Keratinocyte (primary cell): ENCODE data around the gene WIPF3. TPM values are rescaled to one million over a fixed set of nuclear protein-coding genes. Genes with fewer than 3 reads are reported as not detected.
"Not testable (repeated sequence)": the region's sequence is repeated elsewhere in the genome, so short reads cannot be mapped to it uniquely, and the experiment has no call there.

ENCODE experiments used
- DNase-seq: peaks from one replicate; pipeline ENCODE4 v3.0.0-alpha.2; 2011; ENCODE audit warnings: low read depth, missing footprints, low spot score
- FAIRE-seq: peaks from 2 replicates; lab custom pipeline; 2011; peaks lifted over from hg19 to GRCh38; lab: Jason Lieb, UNC
- H2AFZ ChIP-seq: 2 replicates; pipeline ENCODE4 v1.6.0; 2012; ENCODE audit warnings: low read length, control low read depth, inconsistent platforms; ENCODE audit not compliant: control insufficient read depth
- H3K27ac ChIP-seq: 2 replicates; pipeline ENCODE4 v1.5.1; 2011; ENCODE audit warnings: low read length; ENCODE audit not compliant: control insufficient read depth, insufficient read depth
- H3K27me3 ChIP-seq: 3 replicates; pipeline ENCODE4 v1.6.0; 2011; ENCODE audit warnings: low read length; ENCODE audit not compliant: control insufficient read depth, insufficient read depth; ENCODE audit errors: extremely low read depth
- H3K36me3 ChIP-seq, 2 experiments: 2 replicates in 1 of 2; 3 replicates in 1 of 2; pipeline ENCODE4 v1.5.1; 2011; ENCODE audit warnings: low read length in 2 of 2, mild to moderate bottlenecking in 1 of 2; ENCODE audit not compliant: control insufficient read depth in 2 of 2, insufficient read depth in 2 of 2; ENCODE audit errors: extremely low read depth in 1 of 2
- H3K4me1 ChIP-seq: 3 replicates; pipeline ENCODE4 v1.5.1; 2011; ENCODE audit warnings: low read length; ENCODE audit not compliant: control insufficient read depth, insufficient read depth; ENCODE audit errors: extremely low read depth
- H3K4me2 ChIP-seq: 3 replicates; pipeline ENCODE4 v1.6.0; 2011; ENCODE audit warnings: low read depth, low read length; ENCODE audit not compliant: control insufficient read depth, insufficient read depth; ENCODE audit errors: extremely low read depth
- H3K4me3 ChIP-seq, 3 experiments: fragments of 200-600 bp in 1 of 3; sonication (generic) in 1 of 3; 2 replicates in 2 of 3; 3 replicates in 1 of 3; pipeline ENCODE4 v1.5.1; 2011 to 2016; ENCODE audit warnings: low read length in 3 of 3, mild to moderate bottlenecking in 3 of 3, control low read depth in 2 of 3, inconsistent platforms in 1 of 3, low read depth in 1 of 3, mixed read lengths in 1 of 3, mixed run types in 1 of 3, moderate library complexity in 1 of 3; ENCODE audit not compliant: control insufficient read depth in 2 of 3, insufficient read depth in 2 of 3; ENCODE audit errors: extremely low read depth in 1 of 3
- H3K79me2 ChIP-seq: 2 replicates; pipeline ENCODE4 v1.6.0; 2012; ENCODE audit warnings: low read length; ENCODE audit not compliant: control insufficient read depth, insufficient read depth
- H3K9ac ChIP-seq: 3 replicates; pipeline ENCODE4 v1.6.0; 2011; ENCODE audit warnings: low read length; ENCODE audit not compliant: control insufficient read depth, insufficient read depth; ENCODE audit errors: extremely low read depth
- H3K9me1 ChIP-seq: 3 replicates; pipeline ENCODE4 v1.6.0; 2011; ENCODE audit warnings: low read length; ENCODE audit not compliant: control insufficient read depth, insufficient read depth; ENCODE audit errors: extremely low read depth
- H3K9me3 ChIP-seq: 2 replicates; pipeline ENCODE4 v1.5.1; 2012; ENCODE audit warnings: low read depth, low read length; ENCODE audit not compliant: control insufficient read depth
- H4K20me1 ChIP-seq: 3 replicates; pipeline ENCODE4 v1.6.0; 2011; ENCODE audit warnings: low read length; ENCODE audit not compliant: control insufficient read depth, insufficient read depth; ENCODE audit errors: extremely low read depth
- EZH2 ChIP-seq: IDR thresholded peaks from one replicate; pipeline ENCODE4 v1.6.1; 2012; ENCODE audit warnings: inconsistent platforms, mild to moderate bottlenecking, low read length, moderate library complexity
- dilution Hi-C: fragments of 300-500 bp; cut with MboI; formaldehyde crosslinking; loops from one replicate; pipeline ENCODE4 v1.7.0; 2020; ENCODE audit warnings: low sequenced_read_pairs; ENCODE audit not compliant: extremely low pct_ligation_motif_present
- polyA plus RNA-seq, 5 experiments: library from polyadenylated mRNA; depleted of rRNA in 3 of 5; stranded (reverse) in 3 of 5; stranded (forward) in 1 of 5; unstranded in 1 of 5; fragments of >200 nt; gene quantifications; 1 replicate in 1 of 5; 2 replicates in 3 of 5; 3 replicates in 1 of 5; pipeline versions ENCODE4 v1.2.1 to v1.2.3, GENCODE V29; 2011 to 2012; ENCODE audit warnings: missing spikeins in 2 of 5, low read depth in 1 of 5, low replicate concordance in 1 of 5
- TF ChIP-seq, protein P1 (sequence below), 3 experiments: IDR thresholded peaks in 1 of 3; conservative IDR thresholded peaks in 1 of 3; optimal IDR thresholded peaks in 1 of 3; 2 replicates in 2 of 3; 3 replicates in 1 of 3; pipeline versions ENCODE3 to v1.5.1; 2011; ENCODE audit warnings: low read length in 3 of 3, mild to moderate bottlenecking in 3 of 3, moderate library complexity in 2 of 3, control low read depth in 1 of 3, inconsistent platforms in 1 of 3; ENCODE audit not compliant: insufficient read depth in 2 of 3; ENCODE audit errors: extremely low read depth in 1 of 3

WIPF3 gene
- polyA plus RNA-seq, 1 donor (not counting 4 experiments of a cell fraction or from before 2014, with no cell fraction given) = 0.04 TPM

DNA sequence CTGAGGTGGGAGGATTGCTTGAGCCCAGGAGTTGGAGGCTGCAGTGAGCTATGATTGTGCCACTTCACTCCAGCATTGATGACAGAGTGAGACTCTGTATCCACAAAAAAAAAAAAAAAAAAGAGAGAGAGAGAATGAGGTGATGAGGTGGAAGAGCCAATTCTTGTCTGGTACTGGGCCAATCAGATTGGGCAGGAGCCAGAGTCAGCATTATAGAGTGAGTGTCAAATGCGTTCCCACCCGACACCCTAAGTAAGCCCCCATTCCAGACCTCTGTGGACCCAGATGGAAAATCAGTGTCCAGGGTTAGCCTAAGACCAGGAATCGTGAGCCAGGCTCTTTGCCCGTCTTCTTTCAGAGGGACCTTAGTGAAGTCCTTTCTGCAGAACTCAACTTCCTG, 83.9 kb downstream of the WIPF3 start:
- Histone ChIP-seq H3K4me2 (no peak overlapping the region), H3K4me1 (no peaks in the 10 kb centered on the region), H3K9me3 (no peaks in the 10 kb centered on the region), H4K20me1 (no peaks in the 10 kb centered on the region), H3K9ac (no peak overlapping the region), H3K9me1 (no peaks in the 10 kb centered on the region), H3K79me2 (no peaks in the 10 kb centered on the region), H3K27me3 (no peaks in the 10 kb centered on the region), H3K36me3 (no peaks in the 10 kb centered on the region), H3K4me3 (no peak overlapping the region), H3K27ac (no peak overlapping the region), H2AFZ (no peak overlapping the region)
- FAIRE-seq (no peak), DNase-seq (no peak)
- TF ChIP-seq EZH2 = no peak
- TF ChIP-seq, protein P1, sequence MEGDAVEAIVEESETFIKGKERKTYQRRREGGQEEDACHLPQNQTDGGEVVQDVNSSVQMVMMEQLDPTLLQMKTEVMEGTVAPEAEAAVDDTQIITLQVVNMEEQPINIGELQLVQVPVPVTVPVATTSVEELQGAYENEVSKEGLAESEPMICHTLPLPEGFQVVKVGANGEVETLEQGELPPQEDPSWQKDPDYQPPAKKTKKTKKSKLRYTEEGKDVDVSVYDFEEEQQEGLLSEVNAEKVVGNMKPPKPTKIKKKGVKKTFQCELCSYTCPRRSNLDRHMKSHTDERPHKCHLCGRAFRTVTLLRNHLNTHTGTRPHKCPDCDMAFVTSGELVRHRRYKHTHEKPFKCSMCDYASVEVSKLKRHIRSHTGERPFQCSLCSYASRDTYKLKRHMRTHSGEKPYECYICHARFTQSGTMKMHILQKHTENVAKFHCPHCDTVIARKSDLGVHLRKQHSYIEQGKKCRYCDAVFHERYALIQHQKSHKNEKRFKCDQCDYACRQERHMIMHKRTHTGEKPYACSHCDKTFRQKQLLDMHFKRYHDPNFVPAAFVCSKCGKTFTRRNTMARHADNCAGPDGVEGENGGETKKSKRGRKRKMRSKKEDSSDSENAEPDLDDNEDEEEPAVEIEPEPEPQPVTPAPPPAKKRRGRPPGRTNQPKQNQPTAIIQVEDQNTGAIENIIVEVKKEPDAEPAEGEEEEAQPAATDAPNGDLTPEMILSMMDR (optimal IDR thresholded peaks at IDR 0.05 in 1 of 3, IDR thresholded peaks at IDR 0.05 in 1 of 3, conservative IDR thresholded peaks at IDR 0.05 in 1 of 3; ENCODE audit: extremely low read depth in 1 of 3, insufficient read depth in 2 of 3, low read length in 3 of 3) = no peak
- dilution Hi-C loops = no loop called here

DNA sequence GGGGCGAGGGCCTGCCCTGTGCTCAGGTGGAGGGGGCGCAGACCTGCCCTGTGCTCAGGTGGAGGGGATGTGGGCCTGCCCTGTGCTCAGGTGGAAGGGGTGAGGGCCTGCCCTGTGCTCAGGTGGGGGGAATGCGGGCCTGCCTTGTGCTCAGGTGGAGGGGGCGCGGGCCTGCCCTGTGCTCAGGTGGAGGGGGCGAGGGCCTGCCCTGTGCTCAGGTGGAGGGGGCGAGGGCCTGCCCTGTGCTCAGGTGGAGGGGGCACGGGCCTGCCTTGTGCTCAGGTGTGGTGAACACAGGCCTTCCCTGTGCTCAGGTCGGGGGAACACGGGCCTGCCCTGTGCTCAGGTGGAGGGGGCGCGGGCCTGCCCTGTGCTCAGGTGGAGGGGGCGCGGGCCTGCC, 84.5 kb downstream of the WIPF3 start:
- H3K27me3 ChIP-seq, H3K4me2 ChIP-seq, H3K9me1 ChIP-seq, H3K4me1 ChIP-seq, H3K36me3 ChIP-seq, DNase-seq, dilution Hi-C loops, H3K79me2 ChIP-seq, H3K27ac ChIP-seq, H3K9me3 ChIP-seq, H3K4me3 ChIP-seq, H2AFZ ChIP-seq, H3K9ac ChIP-seq, H4K20me1 ChIP-seq, FAIRE-seq: not testable (repeated sequence)

DNA sequence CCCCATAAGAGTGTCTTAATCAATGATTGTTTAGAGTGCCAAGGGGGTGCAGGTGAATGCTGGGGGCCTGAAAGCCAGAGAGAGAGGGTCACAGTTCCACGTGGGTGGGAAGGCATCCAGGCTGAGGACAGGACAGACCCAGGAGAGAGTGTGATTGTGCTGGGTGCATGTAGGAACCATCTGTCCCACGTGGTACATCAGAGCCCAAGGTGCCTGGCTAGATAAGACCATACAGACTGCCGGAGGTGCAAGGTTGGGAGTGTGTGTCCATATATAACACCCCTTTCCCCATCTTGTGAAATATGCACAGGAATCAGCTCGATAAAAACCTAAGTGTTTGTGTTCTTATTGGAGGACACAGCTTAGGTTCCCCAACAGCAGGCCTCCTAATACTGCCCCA, 85.5 kb downstream of the WIPF3 start:
- no peak overlapping the region for H3K4me2 ChIP-seq
- no peaks in the 10 kb centered on the region for H4K20me1 ChIP-seq
- no peak overlapping the region for H3K4me3 ChIP-seq
- dilution Hi-C loops = no loop called here
- no peaks in the 10 kb centered on the region for H3K36me3 ChIP-seq
- H3K79me2 ChIP-seq = no peaks in the 10 kb centered on the region
- H3K27me3 ChIP-seq = no peaks in the 10 kb centered on the region
- no peak overlapping the region for H3K27ac ChIP-seq
- DNase-seq (no peak), FAIRE-seq (no peak)
- no peaks in the 10 kb centered on the region for H3K4me1 ChIP-seq
- H2AFZ ChIP-seq = no peak overlapping the region
- H3K9me3 ChIP-seq = no peaks in the 10 kb centered on the region
- no peak for TF ChIP-seq EZH2
- no peaks in the 10 kb centered on the region for H3K9me1 ChIP-seq
- H3K9ac ChIP-seq = no peak overlapping the region
